Stimulated activated naive CD8-positive, alpha-beta T cell treated with anti-CD3 and anti-CD28 coated beads, Interleukin-15, Interleukin-2, amounts not matched to agents 100 ng/mL and 50 ng/mL, for 24 hours (primary cell): ENCODE data around the gene INTS6.
A peak's percentile ranks its signal among the peaks of the same experiment; 100 is the strongest.

Experiments
- H3K27ac Mint-ChIP-seq: one replicate; pipeline ENCODE4 v1.8.0; 2021; ENCODE audit warnings: mild to moderate bottlenecking, mixed read lengths
- H3K27me3 Mint-ChIP-seq: one replicate; pipeline ENCODE4 v1.8.0; 2021; ENCODE audit warnings: mixed read lengths
- H3K36me3 Mint-ChIP-seq: one replicate; pipeline ENCODE4 v1.8.0; 2021; ENCODE audit warnings: low read depth, mixed read lengths
- H3K4me1 Mint-ChIP-seq: one replicate; pipeline ENCODE4 v1.8.0; 2021; ENCODE audit warnings: low read depth, mixed read lengths
- H3K4me3 Mint-ChIP-seq: one replicate; pipeline ENCODE4 v1.8.0; 2021; ENCODE audit warnings: mild to moderate bottlenecking, mixed read lengths
- H3K9me3 Mint-ChIP-seq: one replicate; pipeline ENCODE4 v1.8.0; 2021; ENCODE audit warnings: mixed read lengths

The INTS6 gene, protein sequence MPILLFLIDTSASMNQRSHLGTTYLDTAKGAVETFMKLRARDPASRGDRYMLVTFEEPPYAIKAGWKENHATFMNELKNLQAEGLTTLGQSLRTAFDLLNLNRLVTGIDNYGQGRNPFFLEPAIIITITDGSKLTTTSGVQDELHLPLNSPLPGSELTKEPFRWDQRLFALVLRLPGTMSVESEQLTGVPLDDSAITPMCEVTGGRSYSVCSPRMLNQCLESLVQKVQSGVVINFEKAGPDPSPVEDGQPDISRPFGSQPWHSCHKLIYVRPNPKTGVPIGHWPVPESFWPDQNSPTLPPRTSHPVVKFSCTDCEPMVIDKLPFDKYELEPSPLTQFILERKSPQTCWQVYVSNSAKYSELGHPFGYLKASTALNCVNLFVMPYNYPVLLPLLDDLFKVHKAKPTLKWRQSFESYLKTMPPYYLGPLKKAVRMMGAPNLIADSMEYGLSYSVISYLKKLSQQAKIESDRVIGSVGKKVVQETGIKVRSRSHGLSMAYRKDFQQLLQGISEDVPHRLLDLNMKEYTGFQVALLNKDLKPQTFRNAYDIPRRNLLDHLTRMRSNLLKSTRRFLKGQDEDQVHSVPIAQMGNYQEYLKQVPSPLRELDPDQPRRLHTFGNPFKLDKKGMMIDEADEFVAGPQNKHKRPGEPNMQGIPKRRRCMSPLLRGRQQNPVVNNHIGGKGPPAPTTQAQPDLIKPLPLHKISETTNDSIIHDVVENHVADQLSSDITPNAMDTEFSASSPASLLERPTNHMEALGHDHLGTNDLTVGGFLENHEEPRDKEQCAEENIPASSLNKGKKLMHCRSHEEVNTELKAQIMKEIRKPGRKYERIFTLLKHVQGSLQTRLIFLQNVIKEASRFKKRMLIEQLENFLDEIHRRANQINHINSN

DNA sequence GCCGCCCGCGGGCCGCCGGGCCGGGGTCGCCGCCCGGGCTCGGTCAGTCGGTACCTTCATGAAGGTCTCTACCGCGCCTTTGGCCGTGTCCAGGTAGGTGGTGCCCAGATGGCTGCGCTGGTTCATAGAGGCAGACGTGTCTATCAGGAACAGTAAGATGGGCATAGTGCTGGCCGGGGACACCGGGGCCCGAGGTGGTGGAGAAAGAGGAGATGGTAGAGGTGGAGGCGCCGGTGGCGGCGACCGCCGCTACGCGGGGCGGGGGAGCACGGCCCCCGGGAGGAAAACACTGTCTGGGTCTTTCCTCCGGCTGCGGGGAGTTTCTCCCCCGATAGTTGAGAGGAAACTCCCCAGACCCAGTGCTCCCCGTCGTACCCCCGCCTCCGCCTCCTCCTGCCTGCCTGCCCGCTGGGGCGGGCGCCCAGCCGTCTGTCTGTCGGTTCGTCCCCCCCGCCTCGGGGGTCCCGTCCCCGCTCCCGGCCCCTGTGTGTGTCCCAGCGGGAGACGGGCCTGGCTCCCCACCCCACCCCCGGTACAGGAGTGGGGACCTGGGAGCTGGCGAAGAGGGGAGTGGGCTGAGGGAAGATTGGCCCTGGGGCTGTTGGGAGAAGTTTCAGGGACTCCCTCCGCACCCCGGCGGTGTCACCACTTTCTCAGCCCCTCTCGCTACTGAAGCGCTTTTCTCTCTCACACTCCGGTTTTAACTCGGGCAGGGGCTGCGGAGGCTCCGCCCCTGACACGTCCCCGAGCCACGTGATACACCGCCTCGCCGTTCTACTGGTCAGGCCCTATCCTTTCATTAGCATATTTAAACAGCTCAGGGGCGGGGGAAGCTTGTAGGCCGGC lies at the start of gene INTS6:
INTS6 (minus strand) TSS at position 676 of the 846 bp plus-strand sequence; CDS start at position 165, 511 bp downstream.
- Mint-ChIP-seq H3K27me3 (no peaks in the 10 kb centered on the region), H3K36me3 (peaks cover 53% of the 10 kb centered on the region), H3K9me3 (peaks cover 3% of the 10 kb centered on the region), H3K4me3 (peak within 1 kb of the TSS; percentile 93), H3K4me1 (peaks cover 41% of the 10 kb centered on the region), H3K27ac (peak within 1 kb of the TSS; percentile 98)

DNA sequence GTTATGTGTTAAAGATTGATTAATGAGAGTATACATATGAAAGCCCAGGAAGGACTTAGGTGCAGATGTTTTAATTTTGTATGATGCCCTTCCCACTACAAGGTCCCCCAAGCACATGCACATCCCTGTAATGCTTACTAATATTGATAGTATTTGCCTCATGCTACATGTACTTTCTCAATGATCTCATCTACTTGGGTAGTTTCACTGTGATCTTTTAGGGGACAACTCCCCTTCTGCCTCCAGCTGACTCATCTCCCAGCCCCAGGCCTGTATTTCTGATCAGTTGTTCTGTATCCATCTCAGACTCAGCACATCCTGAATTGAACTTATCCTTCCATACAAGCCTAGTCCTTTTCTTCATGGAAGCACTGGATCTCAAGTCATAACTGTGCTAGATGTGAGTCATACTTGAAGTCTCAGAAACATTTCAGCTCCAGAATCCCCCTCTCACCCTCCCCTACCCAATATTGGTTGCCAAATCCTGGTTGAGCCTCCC lies 49.4 kb upstream of the INTS6 start:
- H3K36me3 Mint-ChIP-seq: no peaks in the 10 kb centered on the region
- H3K4me1 Mint-ChIP-seq: peaks cover 27% of the 10 kb centered on the region
- no peaks in the 10 kb centered on the region for H3K27me3 Mint-ChIP-seq
- peak overlapping the region; percentile 82 for H3K27ac Mint-ChIP-seq
- no peaks in the 10 kb centered on the region for H3K9me3 Mint-ChIP-seq
- no peak overlapping the region for H3K4me3 Mint-ChIP-seq

DNA sequence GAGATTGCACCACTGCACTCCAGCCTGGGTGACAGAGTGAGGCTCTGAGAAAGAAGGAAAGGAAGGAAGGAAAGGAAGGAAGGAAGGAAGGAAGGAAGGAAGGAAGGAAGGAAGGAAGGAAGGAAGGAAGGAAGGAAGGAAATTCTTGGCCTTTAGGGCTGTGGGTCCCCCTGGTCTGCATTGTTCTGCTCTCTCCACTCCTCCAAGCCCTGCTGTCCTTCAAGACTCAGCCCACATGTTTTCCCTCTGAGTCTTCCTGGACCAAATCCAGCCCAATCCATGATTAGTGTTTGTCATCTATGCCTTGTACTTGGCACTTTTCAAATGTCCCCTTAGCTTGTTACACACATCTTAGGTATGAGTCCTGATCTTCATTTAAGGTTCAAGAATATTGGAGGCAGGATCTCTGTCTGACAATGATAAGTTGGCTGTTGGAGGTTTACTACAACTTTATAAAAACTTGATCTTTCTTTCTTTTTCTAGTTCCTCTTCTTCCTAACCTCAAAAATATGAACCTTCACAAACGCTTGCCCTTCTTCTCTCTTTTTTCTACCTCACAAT lies 48.8 kb upstream of the INTS6 start:
- no peak overlapping the region for H3K4me3 Mint-ChIP-seq
- H3K27me3 Mint-ChIP-seq: no peaks in the 10 kb centered on the region
- H3K27ac Mint-ChIP-seq: peak overlapping the region; percentile 82
- no peaks in the 10 kb centered on the region for H3K9me3 Mint-ChIP-seq
- peaks cover 27% of the 10 kb centered on the region for H3K4me1 Mint-ChIP-seq
- H3K36me3 Mint-ChIP-seq: no peaks in the 10 kb centered on the region

DNA sequence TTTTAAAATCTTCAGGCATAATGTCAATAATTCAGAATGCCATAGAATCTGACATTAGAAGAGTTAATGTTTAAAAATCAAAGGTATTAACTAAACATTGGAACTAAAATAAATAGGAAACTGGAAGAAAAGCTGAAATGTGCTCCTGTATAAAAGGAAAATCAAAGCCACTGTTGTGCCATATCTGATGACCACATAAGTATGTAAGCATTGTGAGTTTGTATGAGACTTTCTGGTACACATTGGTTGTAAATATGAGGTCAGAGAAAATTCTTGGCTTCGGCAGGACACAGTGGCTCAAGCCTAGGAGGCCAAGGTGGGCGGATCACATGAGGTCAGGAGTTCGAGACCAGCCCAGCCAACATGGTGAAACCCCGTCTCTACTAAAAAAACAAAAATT lies 48.3 kb upstream of the INTS6 start:
- no peak overlapping the region for H3K27ac Mint-ChIP-seq
- H3K9me3 Mint-ChIP-seq: no peaks in the 10 kb centered on the region
- no peaks in the 10 kb centered on the region for H3K36me3 Mint-ChIP-seq

DNA sequence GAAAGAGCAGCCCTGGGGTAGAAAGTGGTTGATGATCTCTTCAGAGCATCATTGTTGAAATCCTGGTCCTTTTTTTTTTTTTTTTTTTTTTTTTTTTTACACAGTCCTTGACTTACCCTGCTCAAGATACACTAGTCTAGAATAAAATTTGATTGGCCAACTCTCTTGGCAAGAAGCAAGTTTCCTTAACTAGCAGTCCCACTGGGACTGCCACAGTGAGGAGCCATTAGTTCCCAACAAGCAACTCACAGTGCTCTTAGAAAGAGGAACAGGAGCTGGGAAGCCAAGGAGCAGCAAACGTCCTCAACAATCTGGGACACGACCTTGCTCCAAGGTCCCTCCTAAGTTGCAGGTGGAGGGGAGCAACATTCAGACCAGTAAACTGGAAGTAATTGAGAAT lies 47.9 kb upstream of the INTS6 start:
- H3K4me1 Mint-ChIP-seq: peaks cover 27% of the 10 kb centered on the region
- H3K36me3 Mint-ChIP-seq: no peaks in the 10 kb centered on the region
- no peaks in the 10 kb centered on the region for H3K27me3 Mint-ChIP-seq
- H3K9me3 Mint-ChIP-seq: no peaks in the 10 kb centered on the region
- H3K27ac Mint-ChIP-seq: no peak overlapping the region
- no peak overlapping the region for H3K4me3 Mint-ChIP-seq

More for the DNA sequence above, 48.3 kb upstream of the INTS6 start:
- Mint-ChIP-seq H3K4me3 (no peak overlapping the region), H3K4me1 (peaks cover 27% of the 10 kb centered on the region), H3K27me3 (no peaks in the 10 kb centered on the region)

DNA sequence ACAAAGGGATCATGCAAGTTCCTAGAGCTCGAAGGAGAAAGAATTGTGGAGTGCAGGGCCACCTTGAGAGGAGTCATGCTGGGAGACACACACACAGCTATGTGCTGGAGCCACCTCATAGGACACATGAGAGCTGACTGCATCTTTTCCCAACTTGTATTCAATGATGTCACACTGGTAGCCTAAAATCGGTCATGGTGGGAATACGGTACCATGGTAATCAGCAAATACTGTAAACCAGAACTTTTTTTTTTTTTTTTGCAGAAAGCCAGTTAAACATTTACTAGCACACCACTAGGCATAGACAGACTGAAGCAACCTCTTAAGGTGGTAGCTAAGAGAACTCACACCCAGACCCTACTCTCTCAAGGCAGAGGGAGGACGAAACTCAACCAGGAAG lies 47.0 kb upstream of the INTS6 start:
- no peak overlapping the region for H3K27ac Mint-ChIP-seq
- no peaks in the 10 kb centered on the region for H3K36me3 Mint-ChIP-seq
- no peaks in the 10 kb centered on the region for H3K27me3 Mint-ChIP-seq
- H3K4me3 Mint-ChIP-seq: no peak overlapping the region
- H3K4me1 Mint-ChIP-seq: peaks cover 27% of the 10 kb centered on the region
- no peaks in the 10 kb centered on the region for H3K9me3 Mint-ChIP-seq

DNA sequence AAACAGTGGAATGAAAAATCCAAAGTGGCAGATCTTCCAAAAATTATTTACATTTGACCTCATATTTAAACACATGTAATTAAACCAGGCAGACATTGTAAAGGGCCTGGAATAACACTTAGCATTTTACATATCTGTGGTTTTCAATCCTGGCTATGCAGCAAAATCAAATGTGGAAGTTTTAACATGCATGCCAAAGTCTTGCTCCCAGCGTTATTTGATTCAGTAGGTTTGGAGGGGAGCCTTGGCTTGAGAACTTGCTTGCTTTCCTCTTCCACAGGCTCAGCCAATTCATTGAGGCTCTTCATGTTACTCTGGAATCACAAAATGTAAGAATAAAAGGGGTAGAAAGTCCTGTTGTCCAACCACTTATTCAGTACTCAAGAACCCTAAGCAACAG lies 42.5 kb upstream of the INTS6 start:
- Mint-ChIP-seq H3K9me3 (no peaks in the 10 kb centered on the region), H3K27ac (no peak overlapping the region), H3K4me1 (peaks cover 2% of the 10 kb centered on the region), H3K36me3 (no peaks in the 10 kb centered on the region), H3K4me3 (no peak overlapping the region), H3K27me3 (no peaks in the 10 kb centered on the region)

DNA sequence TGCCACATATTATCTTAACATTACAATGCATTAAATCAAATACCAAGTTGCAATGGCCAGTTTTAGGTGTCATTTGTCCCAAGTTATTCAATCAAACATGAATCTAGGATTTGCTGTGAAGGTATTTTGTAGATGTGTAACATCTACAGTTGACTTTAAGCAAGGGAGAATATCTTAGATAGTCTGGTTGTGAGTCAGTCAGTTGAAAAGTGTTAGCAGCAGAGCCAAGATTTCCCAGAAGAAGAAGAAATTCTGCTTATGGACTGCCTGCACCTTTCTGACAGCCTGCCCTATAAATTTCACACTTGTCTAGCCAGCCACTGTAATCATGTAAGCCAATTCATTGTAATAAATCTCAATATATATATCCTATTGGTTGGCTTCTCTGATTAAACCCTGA lies 41.3 kb upstream of the INTS6 start:
- H3K36me3 Mint-ChIP-seq: no peaks in the 10 kb centered on the region
- no peaks in the 10 kb centered on the region for H3K9me3 Mint-ChIP-seq
- H3K27ac Mint-ChIP-seq: no peak overlapping the region
- no peaks in the 10 kb centered on the region for H3K4me1 Mint-ChIP-seq
- no peak overlapping the region for H3K4me3 Mint-ChIP-seq
- H3K27me3 Mint-ChIP-seq: no peaks in the 10 kb centered on the region

DNA sequence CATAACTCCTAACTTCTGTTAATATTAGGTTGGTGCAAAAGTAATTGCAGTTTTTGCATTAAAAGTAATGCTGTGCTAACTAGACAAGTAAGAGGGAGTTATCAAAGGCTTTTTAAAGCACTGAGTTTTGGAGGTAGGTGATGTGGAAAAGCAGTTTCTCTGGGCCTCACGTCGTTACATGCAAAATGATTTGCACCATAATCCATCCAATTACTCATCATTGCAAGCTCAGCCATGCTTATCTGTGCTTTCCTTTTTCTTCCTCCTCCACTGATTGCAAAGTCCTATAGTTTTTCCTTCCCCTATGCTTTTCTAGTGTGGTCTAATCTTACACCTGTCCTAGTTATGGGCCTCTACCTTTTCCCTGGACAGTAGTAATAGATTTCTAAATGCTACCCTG lies 35.4 kb upstream of the INTS6 start:
- H3K27me3 Mint-ChIP-seq: no peaks in the 10 kb centered on the region
- no peak overlapping the region for H3K27ac Mint-ChIP-seq
- H3K4me1 Mint-ChIP-seq: no peaks in the 10 kb centered on the region

DNA sequence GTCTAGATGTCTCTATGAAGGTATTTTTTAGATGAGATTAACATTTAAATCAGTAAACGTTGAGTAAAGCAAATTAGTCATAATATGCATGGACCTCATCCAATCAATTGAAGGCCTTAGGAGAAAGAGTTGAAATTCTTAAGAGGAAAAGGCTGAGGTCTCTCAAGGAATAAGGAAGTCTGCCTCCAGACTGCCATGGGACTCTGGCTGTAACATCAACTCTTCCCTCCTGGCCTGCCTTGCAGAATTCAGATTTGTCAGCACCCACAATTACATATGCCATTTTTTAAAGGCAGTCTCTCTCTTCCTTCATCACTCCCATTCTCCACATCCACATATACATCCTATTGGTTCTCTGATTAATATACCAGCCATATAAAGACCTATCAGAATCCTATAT lies 28.8 kb upstream of the INTS6 start:
- H3K36me3 Mint-ChIP-seq: no peaks in the 10 kb centered on the region
- H3K4me1 Mint-ChIP-seq: no peaks in the 10 kb centered on the region
- no peak overlapping the region for H3K27ac Mint-ChIP-seq
- no peak overlapping the region for H3K4me3 Mint-ChIP-seq
- H3K27me3 Mint-ChIP-seq: no peaks in the 10 kb centered on the region
- peaks cover 8% of the 10 kb centered on the region for H3K9me3 Mint-ChIP-seq

More for the DNA sequence above, 35.4 kb upstream of the INTS6 start:
- Mint-ChIP-seq H3K9me3 (peaks cover 8% of the 10 kb centered on the region), H3K36me3 (no peaks in the 10 kb centered on the region), H3K4me3 (no peak overlapping the region)

DNA sequence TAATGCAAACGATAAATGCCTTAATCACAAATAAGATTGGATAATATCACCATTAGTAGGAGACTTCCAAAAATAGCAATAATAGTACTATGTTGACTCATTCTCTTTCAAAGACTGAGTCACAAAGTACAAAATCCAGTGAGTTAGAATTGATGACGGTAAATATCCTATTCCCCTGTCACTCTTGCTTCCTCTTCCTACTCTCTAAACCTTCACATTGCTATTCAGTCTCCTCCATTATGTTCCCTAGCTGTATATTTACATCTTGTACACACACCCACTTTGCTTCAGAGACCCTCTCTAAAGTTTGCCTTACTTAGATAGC lies 26.3 kb upstream of the INTS6 start:
- H3K9me3 Mint-ChIP-seq: peaks cover 7% of the 10 kb centered on the region
- no peaks in the 10 kb centered on the region for H3K4me1 Mint-ChIP-seq
- no peaks in the 10 kb centered on the region for H3K27me3 Mint-ChIP-seq
- H3K4me3 Mint-ChIP-seq: no peak overlapping the region
- no peaks in the 10 kb centered on the region for H3K36me3 Mint-ChIP-seq
- H3K27ac Mint-ChIP-seq: no peak overlapping the region

DNA sequence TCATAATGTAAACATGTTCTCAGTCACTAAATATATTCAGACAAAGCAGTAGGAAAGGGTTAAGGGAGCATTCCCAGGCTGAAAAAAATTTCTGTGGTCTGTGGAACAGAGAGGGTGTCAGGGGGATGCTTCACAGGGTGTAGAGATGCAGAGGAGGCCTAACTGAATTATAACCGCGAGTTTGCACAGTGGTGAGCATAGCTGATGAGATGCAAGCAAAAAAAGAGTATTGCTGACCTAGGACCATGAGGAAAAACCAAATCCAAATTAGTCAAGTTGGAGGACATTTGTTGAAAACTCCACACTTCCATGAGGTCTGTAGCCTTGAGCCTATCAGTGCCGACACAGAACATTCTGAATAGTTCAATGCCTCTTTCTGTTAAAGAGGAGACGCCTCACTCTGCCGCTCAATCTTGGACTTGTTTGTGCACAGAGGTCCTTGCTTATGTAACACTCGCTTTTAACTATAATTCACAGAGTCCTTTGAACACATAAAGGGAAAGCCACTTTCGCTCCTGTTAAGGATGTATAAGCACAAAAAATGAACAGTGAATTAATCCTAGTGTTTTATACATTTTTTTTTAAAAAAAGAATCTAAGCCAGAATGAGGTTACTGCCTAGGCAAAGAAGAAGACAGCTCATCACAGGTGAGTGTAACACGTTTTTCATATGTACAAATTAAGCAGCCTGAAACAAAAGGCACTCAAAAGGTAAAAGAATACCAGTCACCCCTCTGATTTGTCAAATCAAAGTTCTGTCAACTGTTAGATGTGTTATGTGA lies 25.8 kb upstream of the INTS6 start:
- Mint-ChIP-seq H3K36me3 (no peaks in the 10 kb centered on the region), H3K27ac (no peak overlapping the region), H3K4me1 (no peaks in the 10 kb centered on the region), H3K9me3 (peaks cover 1% of the 10 kb centered on the region), H3K4me3 (no peak overlapping the region), H3K27me3 (no peaks in the 10 kb centered on the region)

DNA sequence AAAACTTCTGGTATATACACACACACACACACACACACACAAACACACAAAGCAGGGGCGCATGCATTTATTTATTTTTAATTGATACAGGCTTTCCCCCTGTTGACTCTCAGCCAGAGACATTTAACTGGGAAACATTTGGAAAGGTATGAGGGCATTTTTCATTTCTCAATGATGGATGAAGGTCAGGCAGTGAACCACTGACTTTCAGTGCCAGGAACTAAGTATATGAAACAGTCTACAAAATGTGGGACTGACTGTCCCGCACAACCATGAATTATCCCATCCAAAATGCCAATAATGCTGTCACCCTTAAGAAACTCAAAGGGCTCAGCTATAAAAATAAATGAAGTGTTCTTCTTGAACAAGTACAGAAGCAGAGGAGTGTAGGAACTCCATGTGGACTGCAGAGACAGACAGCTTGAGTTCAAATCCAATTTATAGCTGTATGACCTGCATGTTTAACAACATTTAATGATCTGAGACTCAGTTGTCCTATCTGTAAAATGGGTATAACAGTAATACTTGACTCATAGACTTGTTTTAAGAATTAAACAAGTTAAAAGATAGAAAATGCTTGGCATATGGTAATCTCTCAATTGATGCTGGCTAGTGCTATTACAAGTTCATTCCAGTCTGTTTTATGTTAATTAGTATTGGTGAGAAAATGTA lies 25.0 kb upstream of the INTS6 start:
- Mint-ChIP-seq H3K36me3 (no peaks in the 10 kb centered on the region), H3K27ac (no peak overlapping the region), H3K27me3 (no peaks in the 10 kb centered on the region), H3K4me3 (no peak overlapping the region), H3K4me1 (no peaks in the 10 kb centered on the region), H3K9me3 (no peaks in the 10 kb centered on the region)
